Natural killer cell treated with Interleukin-12 subunit alpha and Interleukin-12 subunit beta and Interleukin-15 and Interleukin-18, amount 100 ng/mL, for 72 hours (primary cell): ENCODE data around the gene DUOXA2. TPM values are rescaled to one million over a fixed set of nuclear protein-coding genes. Genes with fewer than 3 reads are reported as not detected.

Experiments used
- ATAC-seq, 2 donors: fragments of 150-1000 bp; cut with Tn5 transposase in 1 of 2; sonication (Bioruptor Pico), chemical (Tn5 transposase) in 1 of 2; 2 replicates each; pipeline ENCODE4 v1.10.0; 2021
- DNase-seq: peaks from one replicate; pipeline ENCODE4 v3.0.0; 2022; ENCODE audit warnings: low spot score
- H3K27ac Mint-ChIP-seq, 2 donors: 1 replicate in 1 of 2; 2 replicates in 1 of 2; pipeline ENCODE4 v1.8.0; 2022; ENCODE audit warnings: mixed read lengths in 2 of 2, mild to moderate bottlenecking in 1 of 2, moderate library complexity in 1 of 2
- H3K27me3 Mint-ChIP-seq, 2 donors: 1 replicate in 1 of 2; 2 replicates in 1 of 2; pipeline ENCODE4 v1.8.0; 2022; ENCODE audit warnings: mixed read lengths in 2 of 2
- H3K36me3 Mint-ChIP-seq: one replicate; pipeline ENCODE4 v1.8.0; 2022; ENCODE audit warnings: mixed read lengths
- H3K4me1 Mint-ChIP-seq, 2 donors: 1 replicate in 1 of 2; 2 replicates in 1 of 2; pipeline ENCODE4 v1.8.0; 2022; ENCODE audit warnings: low read depth in 2 of 2, mixed read lengths in 2 of 2, mild to moderate bottlenecking in 1 of 2
- H3K4me3 Mint-ChIP-seq: one replicate; pipeline ENCODE4 v1.8.0; 2022; ENCODE audit warnings: mixed read lengths
- H3K9me3 Mint-ChIP-seq: 2 replicates; pipeline ENCODE4 v1.8.0; 2022; ENCODE audit warnings: mixed read lengths
- total RNA-seq, 2 donors: library from RNA; stranded (reverse); gene quantifications; one replicate each; pipeline ENCODE4 v1.2.3, GENCODE V29; 2022

Gene DUOXA2
- total RNA-seq, 2 donors from 2014 or later = 1.6 TPM; not detected in 1

GRCh38 chr15:45088801-45089711 is 25.1 kb upstream of the DUOXA2 start:
- H3K27me3 Mint-ChIP-seq = peaks cover 24 to 40% of the 10 kb centered on the region in 2 donors
- no peaks in the 10 kb centered on the region for H3K9me3 Mint-ChIP-seq
- no peaks in the 10 kb centered on the region for H3K4me1 Mint-ChIP-seq
- DNase-seq = no peak
- no peak for ATAC-seq
- no peaks in the 10 kb centered on the region for H3K36me3 Mint-ChIP-seq
- no peak overlapping the region for H3K27ac Mint-ChIP-seq
- H3K4me3 Mint-ChIP-seq = no peak overlapping the region

GRCh38 chr15:45089712-45090373 is 24.3 kb upstream of the DUOXA2 start:
- DNase-seq (no peak), ATAC-seq (peak in 1 of 2 donors; percentile 70)
- no peaks in the 10 kb centered on the region for H3K9me3 Mint-ChIP-seq
- H3K27ac Mint-ChIP-seq = no peak overlapping the region
- no peaks in the 10 kb centered on the region for H3K4me1 Mint-ChIP-seq
- no peaks in the 10 kb centered on the region for H3K36me3 Mint-ChIP-seq
- H3K4me3 Mint-ChIP-seq = no peak overlapping the region
- H3K27me3 Mint-ChIP-seq = peaks cover 21 to 34% of the 10 kb centered on the region in 2 donors

GRCh38 chr15:45091161-45091560 is 23.0 kb upstream of the DUOXA2 start:
- Mint-ChIP-seq H3K27ac (peak overlapping the region in 1 of 2 donors; percentile 4), H3K4me3 (no peak overlapping the region), H3K27me3 (peaks cover 21 to 34% of the 10 kb centered on the region in 2 donors), H3K4me1 (no peaks in the 10 kb centered on the region), H3K36me3 (no peaks in the 10 kb centered on the region), H3K9me3 (no peaks in the 10 kb centered on the region)
- ATAC-seq (no peak), DNase-seq (no peak)

GRCh38 chr15:45091576-45091975 is 22.6 kb upstream of the DUOXA2 start:
- no peak overlapping the region for H3K4me3 Mint-ChIP-seq
- peaks cover 21 to 34% of the 10 kb centered on the region in 2 donors for H3K27me3 Mint-ChIP-seq
- H3K36me3 Mint-ChIP-seq = no peaks in the 10 kb centered on the region
- no peaks in the 10 kb centered on the region for H3K9me3 Mint-ChIP-seq
- DNase-seq (no peak), ATAC-seq (no peak)
- peak overlapping the region in 1 of 2 donors; percentile 4 for H3K27ac Mint-ChIP-seq
- no peaks in the 10 kb centered on the region for H3K4me1 Mint-ChIP-seq

GRCh38 chr15:45093013-45093412 is 21.1 kb upstream of the DUOXA2 start:
- ATAC-seq (no peak), DNase-seq (no peak)
- no peaks in the 10 kb centered on the region for H3K4me1 Mint-ChIP-seq
- H3K27ac Mint-ChIP-seq = no peak overlapping the region
- H3K4me3 Mint-ChIP-seq = no peak overlapping the region
- H3K9me3 Mint-ChIP-seq = no peaks in the 10 kb centered on the region
- no peaks in the 10 kb centered on the region for H3K36me3 Mint-ChIP-seq
- peaks cover 17 to 27% of the 10 kb centered on the region in 2 donors for H3K27me3 Mint-ChIP-seq

- peaks cover 17 to 27% of the 10 kb centered on the region in 2 donors for H3K27me3 Mint-ChIP-seq
- H3K4me3 Mint-ChIP-seq = no peak overlapping the region
- ATAC-seq (no peak), DNase-seq (no peak)
- H3K9me3 Mint-ChIP-seq = no peaks in the 10 kb centered on the region
- no peak overlapping the region for H3K27ac Mint-ChIP-seq
- H3K36me3 Mint-ChIP-seq = no peaks in the 10 kb centered on the region
- H3K4me1 Mint-ChIP-seq = no peaks in the 10 kb centered on the region
These were observed 20.3 kb upstream of the DUOXA2 start for GRCh38 chr15:45093622-45094357.

- no peaks in the 10 kb centered on the region for H3K4me1 Mint-ChIP-seq
- peaks cover 17 to 27% of the 10 kb centered on the region in 2 donors for H3K27me3 Mint-ChIP-seq
- no peak for ATAC-seq
- no peaks in the 10 kb centered on the region for H3K36me3 Mint-ChIP-seq
- H3K4me3 Mint-ChIP-seq = no peak overlapping the region
- H3K27ac Mint-ChIP-seq = no peak overlapping the region
- no peak for DNase-seq
- H3K9me3 Mint-ChIP-seq = no peaks in the 10 kb centered on the region
These were observed 19.8 kb upstream of the DUOXA2 start for GRCh38 chr15:45094358-45094730.

- no peaks in the 10 kb centered on the region for H3K36me3 Mint-ChIP-seq
- H3K4me1 Mint-ChIP-seq = no peaks in the 10 kb centered on the region
- ATAC-seq = peak in 1 of 2 donors; percentile 11
- no peaks in the 10 kb centered on the region for H3K9me3 Mint-ChIP-seq
- H3K27me3 Mint-ChIP-seq = peaks cover 12 to 18% of the 10 kb centered on the region in 2 donors
- DNase-seq = no peak
- no peak overlapping the region for H3K27ac Mint-ChIP-seq
- no peak overlapping the region for H3K4me3 Mint-ChIP-seq
These were observed 18.5 kb upstream of the DUOXA2 start for GRCh38 chr15:45095661-45096060.

GRCh38 chr15:45097466-45097865 is 16.7 kb upstream of the DUOXA2 start:
- Mint-ChIP-seq H3K36me3 (no peaks in the 10 kb centered on the region), H3K27me3 (peaks cover 6% of the 10 kb centered on the region in 2 donors), H3K9me3 (no peaks in the 10 kb centered on the region), H3K4me1 (no peaks in the 10 kb centered on the region), H3K27ac (no peak overlapping the region), H3K4me3 (no peak overlapping the region)
- DNase-seq (no peak), ATAC-seq (no peak)

GRCh38 chr15:45099549-45100165 is 14.5 kb upstream of the DUOXA2 start:
- Mint-ChIP-seq H3K36me3 (no peaks in the 10 kb centered on the region), H3K4me1 (no peaks in the 10 kb centered on the region), H3K9me3 (no peaks in the 10 kb centered on the region), H3K4me3 (no peak overlapping the region), H3K27ac (no peak overlapping the region), H3K27me3 (peaks cover 5 to 6% of the 10 kb centered on the region in 2 donors)
- DNase-seq (no peak), ATAC-seq (no peak)

GRCh38 chr15:45100884-45101625 is 13.1 kb upstream of the DUOXA2 start:
- ATAC-seq (no peak), DNase-seq (no peak)
- H3K36me3 Mint-ChIP-seq = no peaks in the 10 kb centered on the region
- H3K9me3 Mint-ChIP-seq = no peaks in the 10 kb centered on the region
- peaks cover 5 to 6% of the 10 kb centered on the region in 2 donors for H3K27me3 Mint-ChIP-seq
- no peak overlapping the region for H3K4me3 Mint-ChIP-seq
- no peak overlapping the region for H3K27ac Mint-ChIP-seq
- H3K4me1 Mint-ChIP-seq = no peaks in the 10 kb centered on the region

GRCh38 chr15:45101749-45102148 is 12.4 kb upstream of the DUOXA2 start:
- no peak overlapping the region for H3K4me3 Mint-ChIP-seq
- DNase-seq (no peak), ATAC-seq (no peak)
- peaks cover 5 to 6% of the 10 kb centered on the region in 2 donors for H3K27me3 Mint-ChIP-seq
- no peak overlapping the region for H3K27ac Mint-ChIP-seq
- no peaks in the 10 kb centered on the region for H3K4me1 Mint-ChIP-seq
- H3K36me3 Mint-ChIP-seq = no peaks in the 10 kb centered on the region
- H3K9me3 Mint-ChIP-seq = no peaks in the 10 kb centered on the region

- H3K9me3 Mint-ChIP-seq = no peaks in the 10 kb centered on the region
- no peak for ATAC-seq
- no peaks in the 10 kb centered on the region for H3K36me3 Mint-ChIP-seq
- no peak for DNase-seq
- H3K27ac Mint-ChIP-seq = no peak overlapping the region
- H3K27me3 Mint-ChIP-seq = peaks cover 5 to 9% of the 10 kb centered on the region in 2 donors
- no peaks in the 10 kb centered on the region for H3K4me1 Mint-ChIP-seq
- no peak overlapping the region for H3K4me3 Mint-ChIP-seq
These were observed 11.9 kb upstream of the DUOXA2 start for GRCh38 chr15:45102226-45102625.
